NCI-H774 (cell line): Measurements from ENCODE around the gene ZNF532.
A peak's percentile ranks its signal among the peaks of the same experiment; 100 is the strongest.
"Not testable (repeated sequence)": the region's sequence is repeated elsewhere in the genome, so short reads cannot be mapped to it uniquely, and the experiment has no call there.

Experiments used
- DNase-seq: peaks from one replicate; lab custom pipeline; 2025; lab: John Stamatoyannopoulos, UW

Gene ZNF532

DNA sequence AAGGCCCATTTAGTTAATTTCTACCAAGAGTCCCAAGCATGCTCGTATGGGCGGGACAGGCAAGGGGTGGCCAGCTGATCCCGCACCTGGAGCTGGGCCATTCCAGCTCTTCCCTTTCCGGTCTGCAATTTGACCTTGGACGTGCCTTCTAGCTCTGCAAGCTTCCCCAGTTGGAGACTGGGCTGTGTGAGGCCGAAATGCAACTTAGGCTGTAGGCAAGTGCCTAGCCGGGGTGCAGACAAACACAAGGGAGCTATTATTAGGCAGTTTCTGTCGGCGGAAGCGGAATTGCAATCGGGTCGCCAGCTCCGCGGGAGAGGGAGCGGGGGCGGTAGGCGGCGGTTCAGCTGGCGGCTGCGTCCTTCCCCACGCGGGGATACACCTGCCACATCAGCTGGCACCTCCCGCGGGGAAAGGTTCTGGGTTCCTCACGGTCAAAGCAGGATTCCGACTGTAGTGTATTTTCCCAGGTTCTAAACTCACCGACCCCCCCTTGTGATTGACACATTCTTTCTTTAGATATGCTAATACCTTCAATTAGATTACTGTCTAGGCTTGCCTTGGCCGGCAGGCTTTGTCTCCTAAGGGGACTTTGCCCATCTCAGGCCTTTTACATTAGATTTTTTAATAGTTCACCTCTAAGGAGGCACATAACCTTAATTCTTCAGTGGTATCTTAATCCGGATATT, 17.1 kb upstream of the ZNF532 start:
- DNase-seq, result no peak

DNA sequence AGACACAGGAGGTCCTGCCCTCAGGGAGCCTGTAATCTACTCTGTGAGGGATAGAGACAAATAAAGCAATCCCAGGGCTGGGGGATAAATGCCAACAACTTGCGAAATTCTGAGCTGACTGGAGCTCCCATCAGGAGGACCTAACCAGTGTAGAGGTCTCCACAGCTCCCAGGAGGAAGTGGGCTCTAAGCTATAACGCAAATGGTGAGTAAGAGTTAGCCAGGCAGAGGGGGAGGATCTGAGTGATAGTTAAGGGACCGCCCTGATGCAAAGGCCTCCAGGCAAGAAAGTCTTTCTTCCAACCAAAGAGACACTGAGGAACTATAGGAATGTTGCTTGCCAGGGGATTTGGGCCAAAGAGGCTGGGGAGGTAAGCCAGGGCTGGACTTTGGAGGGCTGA, 16.0 kb upstream of the ZNF532 start:
- DNase-seq, result no peak

DNA sequence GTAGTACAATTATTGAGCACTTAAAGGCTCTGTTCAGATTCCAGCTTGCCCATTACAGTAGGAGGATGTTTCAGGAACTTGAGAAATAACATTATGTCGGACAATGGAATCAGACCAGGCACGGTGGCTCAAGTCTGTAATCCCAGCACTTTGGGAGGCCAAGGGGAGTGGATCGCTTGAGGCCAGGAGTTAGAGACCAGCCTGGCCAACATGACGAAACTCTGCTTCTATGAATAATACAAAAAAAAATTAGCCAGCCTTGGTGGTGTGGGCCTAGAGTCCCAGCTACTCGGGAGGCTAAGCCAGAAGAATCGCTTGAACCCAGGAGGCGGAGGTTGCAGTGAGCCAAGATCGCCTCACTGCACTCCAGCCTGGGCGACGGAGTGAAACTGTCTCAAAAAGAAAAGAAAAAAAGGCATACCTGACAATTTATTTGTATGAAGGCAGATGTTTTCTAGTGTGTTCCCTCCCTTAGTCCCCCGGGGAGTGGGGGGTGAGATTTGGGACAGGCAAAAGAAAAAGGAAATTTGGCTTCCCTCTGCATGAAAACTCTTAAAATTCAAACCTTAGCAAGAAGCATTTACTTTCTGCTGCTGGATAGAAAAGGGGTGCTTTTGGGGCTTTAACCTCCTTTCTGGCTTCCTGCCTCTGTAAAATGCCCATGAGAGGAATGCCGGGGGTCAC, 13.7 kb upstream of the ZNF532 start:
- no peak for DNase-seq

DNA sequence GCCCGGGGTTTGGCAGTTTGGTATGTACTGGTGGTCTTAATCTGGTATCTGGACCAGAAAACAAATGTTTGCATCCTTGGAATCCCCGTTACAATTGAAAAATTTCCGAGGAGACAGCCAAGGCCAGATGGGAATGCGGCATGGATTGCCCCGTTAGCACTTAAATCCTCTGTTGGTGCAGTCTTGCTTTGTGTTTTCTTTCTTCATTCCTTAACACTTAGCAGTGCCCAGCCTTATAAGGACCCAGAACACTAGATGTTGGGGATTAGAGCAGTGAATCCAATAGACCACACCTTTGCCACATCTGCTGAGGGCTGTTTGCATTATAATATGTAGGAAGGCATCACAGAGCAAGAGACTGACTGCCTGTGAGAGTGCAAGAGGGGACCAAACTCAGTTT, 12.8 kb upstream of the ZNF532 start:
- DNase-seq, result no peak

DNA sequence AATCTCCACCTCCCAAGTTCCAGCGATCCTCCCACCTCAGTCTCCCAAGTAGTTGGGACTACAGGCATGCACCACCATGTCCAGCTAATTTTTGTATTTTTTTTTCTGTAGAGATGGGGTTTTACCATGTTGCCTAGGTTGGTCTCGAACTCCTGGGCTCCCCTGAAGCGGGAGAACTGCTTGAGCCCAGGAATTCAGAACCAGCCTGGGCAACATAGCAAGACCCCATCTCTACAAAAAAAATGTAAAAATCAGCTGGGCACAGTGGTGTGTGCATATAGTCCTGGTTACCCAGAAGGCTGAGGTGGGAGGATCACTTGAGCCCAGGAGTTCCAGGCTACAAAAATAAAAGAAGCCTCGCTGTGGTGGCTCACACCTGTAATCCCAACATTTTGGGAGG, 12.0 kb upstream of the ZNF532 start:
- DNase-seq, result no peak

DNA sequence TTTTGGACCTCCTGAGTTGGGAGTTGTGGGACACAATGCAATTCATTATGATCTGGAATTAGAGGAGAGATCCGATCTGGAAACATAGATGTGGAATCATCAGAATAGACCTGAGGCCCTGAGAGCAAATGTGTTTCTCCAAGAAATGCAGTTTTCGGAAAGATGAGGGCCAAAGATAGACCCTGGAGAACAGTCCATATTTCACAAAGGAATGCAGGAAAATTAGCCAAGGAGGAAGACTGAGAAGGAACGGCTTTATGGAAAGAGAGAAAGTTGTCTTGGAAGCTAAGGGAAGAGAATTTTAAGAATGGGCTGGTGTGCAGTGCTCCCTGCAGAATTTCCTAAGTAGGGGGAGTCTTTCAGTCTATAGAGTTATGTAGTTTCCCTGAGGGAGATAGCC, 11.1 kb upstream of the ZNF532 start:
- no peak for DNase-seq

DNA sequence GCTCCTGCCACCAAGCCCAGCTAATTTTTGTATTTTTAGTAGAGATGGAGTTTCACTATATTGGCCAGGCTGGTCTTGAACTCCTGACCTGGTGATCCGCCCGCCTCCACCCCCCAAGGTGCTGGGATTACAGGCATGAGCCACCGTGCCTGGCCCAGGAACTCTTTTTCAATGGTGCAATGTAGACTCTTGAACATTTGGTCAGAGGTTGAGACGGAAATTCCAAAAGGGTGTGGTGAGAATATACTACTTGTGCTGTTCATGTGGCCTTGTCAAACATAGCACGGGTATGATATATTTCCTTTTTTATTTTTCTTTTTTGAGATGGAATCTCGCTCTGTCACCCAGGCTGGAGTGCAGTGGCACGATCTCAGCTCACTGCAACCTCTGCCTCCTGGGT, 9.2 kb upstream of the ZNF532 start:
- not testable (repeated sequence) for DNase-seq

DNA sequence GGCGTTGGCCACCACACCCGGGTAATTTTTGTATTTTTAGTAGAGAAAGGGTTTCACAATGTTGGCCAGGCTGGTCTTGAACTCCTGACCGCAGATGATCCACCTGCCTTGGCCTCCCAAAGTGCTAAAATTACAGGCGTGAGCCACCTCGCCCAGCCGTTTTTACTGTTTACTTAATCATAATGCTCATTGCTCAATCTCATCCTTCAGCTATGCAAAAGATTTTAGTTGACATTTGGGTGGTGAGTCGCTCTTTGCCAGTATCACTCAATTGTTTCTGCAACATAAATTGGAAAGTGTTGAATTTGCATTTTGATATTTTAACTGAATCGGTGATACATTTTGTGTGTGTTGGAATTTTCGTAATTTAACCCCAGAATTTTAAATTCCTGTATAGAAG, 7.8 kb upstream of the ZNF532 start:
- DNase-seq, result no peak

DNA sequence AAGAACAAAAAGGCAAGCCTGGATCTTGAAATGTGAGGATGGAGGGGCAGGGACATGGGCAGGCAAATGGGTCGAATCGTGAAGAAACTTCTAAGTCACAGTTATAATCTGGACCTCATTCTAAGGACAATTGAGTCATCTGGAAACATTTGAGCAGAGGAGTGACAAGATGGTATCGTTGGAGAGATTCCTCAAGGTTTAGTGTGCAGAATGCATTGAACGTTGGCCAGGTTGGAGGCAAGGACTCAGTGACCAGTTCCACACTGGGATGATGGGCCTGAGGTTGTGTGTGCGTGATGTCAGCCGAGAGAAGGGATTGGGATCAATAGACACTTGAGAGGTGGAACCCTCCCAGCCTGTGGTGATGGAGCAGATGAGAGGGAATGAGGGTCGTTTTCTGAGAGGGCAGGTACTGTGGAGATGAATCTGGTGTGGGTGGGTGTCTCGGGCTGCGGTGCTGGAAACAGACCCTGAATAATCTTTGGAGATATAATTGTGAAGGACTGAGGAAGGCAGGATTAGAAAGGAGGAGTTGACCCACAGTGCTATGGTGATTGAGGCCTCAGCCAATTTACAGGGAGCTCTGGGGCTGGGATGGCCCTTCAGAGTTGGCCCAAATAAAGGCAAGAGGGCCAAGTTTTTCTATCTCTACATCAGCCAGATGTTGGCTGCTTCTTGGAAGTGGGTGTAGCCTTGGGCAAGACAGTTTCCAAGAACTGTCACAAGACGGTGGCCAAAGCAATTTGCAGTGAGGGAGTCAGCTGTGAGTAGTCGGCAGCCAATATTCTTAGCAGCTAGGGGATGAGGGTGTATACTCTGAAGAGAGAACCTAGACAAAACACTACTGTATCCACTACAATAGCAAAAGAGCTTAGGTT, 5.8 kb upstream of the ZNF532 start:
- no peak for DNase-seq

DNA sequence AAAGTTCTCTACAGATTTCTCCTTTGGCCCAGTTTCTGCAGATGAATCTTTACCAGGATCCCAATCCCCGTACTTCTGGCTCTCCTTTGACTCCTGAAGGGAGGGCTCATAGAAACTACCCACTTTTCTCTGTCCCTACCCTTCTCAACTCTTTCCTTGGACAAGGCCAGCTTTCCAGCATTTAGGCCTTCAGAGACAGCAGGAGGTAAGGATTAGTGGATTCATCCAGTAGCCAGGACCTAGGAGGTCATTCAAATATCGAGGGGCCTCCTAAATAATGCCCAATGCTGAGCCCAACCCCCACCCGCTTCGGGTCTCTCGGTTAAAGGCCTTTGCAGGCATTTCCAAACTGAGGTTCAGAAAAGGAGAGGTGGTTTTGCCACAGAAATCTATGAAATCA, 4.8 kb upstream of the ZNF532 start:
- DNase-seq, result no peak

DNA sequence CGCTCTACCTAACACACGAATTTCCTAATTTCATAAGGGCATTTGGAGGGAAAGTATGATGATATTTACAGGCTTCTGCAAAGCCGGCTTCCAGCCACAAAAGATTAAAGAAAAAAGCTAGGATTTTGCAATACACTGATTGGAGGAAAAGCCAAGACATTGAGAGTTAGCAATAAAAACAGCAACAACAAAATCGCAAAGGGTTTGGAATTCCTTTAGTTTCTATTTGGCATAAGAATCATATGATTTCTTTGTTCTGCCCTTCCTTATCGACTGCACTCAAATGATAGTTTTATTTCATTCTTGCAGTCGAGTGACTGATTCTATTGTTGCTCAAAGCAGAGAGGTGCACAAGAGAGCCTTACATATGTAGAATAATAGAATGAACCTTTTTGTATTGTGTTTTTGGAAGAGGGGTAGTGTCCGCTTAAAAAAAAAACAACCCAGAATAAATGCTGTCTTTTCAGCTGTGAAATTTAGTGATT, 3.9 kb upstream of the ZNF532 start:
- no peak for DNase-seq

DNA sequence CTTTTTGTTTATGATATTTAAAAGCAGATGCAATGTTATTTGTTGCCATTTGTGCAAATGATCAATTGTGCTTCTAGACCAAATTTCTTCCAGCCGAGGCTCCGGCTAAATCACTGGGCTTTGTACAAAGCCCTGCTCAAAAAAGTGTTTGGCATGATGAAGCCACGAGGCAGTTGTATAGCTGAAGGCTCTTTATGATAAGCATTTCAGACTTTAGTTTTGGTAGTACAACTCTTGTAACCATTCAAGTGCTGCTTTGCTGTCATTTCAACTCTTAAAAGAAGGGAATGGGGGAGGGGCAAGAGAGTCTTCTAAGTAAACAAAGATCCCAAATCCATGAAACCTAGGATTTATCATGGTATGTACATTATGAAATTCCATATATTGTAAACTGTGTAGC, 3.3 kb upstream of the ZNF532 start:
- no peak for DNase-seq

DNA sequence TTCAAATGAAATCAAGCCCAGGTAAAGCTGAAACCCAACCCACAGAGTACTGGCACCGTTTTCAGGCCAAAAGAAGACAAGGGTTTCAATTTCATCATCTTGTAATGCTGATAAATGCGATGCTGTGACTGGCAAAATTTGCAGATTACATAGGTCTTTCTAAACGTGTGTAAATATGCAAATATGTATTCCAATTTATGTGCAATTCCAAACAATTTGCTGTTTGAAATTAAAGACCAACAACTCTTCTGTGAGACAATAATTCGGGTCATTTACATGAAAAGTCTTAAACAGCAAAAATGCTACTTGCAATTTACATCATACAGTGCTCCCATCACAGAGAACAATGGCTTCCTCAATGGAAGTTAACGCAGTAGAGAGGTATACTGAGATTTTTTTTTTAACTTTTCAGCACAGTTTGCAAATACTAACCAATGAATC, 2.8 kb upstream of the ZNF532 start:
- DNase-seq, result no peak

DNA sequence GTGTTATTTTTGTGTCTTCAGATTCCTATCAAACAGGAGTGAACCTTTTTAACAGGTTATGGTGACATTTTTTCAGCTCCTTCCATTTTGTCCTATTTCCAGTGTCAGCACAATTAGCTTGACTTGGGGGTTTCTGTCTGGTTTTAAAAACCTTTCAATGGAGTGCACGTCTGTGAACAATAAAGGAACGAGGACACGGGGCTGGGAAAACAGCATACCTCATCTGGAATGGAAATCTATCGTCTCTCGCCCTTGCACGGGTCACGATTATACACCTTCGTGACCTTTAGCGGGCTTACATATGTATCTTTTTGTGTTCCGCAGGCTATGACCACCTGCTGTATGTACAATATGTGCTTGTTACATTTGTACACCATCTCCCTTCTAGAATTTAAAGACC, 2.3 kb upstream of the ZNF532 start:
- no peak for DNase-seq

DNA sequence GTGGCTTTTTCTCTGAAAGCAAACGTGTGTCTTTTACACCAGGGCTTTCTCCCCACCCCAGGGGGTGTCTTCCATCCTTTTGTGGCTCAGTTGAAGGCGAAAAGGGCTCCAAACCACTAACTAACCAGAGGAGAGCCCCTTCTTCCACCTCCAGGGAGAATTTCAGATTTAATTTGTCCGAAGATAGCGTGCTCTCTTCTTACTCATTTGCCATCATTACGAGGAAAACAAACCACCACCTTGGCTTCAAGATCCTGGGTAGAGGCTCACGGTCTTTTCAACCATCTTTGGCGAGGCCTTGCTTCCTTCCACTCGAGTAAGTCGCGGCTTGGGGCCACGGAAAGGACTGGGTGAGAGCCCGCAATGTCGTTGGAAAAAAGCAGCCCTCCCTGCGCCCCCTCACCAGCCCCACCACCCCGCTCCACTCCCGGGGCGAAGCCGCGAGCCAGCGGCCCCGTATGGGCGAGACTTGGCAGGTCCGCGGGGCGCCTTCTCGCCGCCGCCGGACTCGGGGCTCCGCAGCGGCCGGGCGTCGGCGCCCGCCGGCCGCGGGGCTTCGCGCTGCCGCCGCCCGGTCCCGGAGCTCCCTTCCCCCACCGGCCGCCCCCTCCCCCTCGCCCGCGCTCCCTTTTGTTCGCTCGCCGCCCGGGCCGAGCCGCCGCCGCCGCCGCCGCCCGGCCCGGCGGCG, 1.7 kb upstream of the ZNF532 start:
- peak; percentile 44 for DNase-seq

DNA sequence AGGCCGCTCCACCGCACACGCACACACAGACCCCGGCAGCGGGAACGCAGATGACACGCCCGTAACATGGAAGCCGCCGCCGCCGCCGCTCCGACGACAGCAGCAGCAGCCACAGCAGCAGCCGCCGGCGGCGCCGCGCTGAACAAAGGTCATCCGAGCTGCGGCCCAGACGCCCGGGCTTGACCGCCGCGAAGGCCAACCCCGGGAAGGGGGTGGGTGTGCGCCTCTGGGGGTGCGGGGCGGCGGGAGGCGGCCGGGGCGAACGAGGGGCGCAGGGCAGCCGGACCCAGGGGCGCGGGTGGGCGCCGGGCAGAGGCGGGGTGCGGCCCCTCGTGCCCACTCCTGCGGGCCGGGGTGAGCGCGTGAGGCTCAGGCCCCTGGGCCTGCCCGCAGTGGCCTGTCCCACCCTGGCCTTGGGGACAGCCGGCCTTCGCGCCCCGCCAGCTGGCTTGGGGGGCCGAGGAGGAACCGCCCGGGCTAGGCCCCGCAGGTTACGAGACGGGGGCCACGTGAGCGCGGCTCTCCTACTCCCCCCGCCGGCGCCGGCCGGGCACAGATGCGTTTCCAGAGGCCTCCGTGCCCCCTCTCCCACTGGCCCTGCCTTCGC, 1.0 kb upstream of the ZNF532 start:
- no peak for DNase-seq

DNA sequence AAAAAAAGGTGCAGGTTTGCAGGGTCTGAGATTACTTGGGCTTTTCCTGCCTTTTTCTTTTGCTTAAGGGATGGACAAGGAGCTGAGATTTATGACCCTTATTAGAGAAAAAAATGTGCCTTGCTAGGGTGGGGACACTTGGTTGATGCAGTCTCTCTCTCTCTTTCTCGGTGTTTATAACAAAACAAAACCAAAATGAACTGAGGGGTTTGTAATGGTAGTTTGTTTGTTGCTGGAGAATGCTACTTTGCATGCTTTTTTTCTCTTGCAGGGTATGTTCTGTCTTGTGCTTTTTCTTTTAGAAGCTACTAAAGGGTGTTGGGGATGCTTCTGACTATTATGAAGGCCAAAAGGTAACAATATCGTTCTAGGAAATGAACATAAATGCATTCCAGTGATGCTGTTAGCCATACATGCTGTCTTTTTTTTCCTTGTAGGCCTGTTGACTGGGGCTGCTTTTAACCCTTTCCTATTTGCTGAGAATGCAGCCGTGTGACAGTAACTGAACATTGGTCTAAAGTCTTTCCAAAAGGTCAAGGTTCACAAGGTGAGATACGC, 435 bp downstream of the ZNF532 start:
- no peak for DNase-seq

DNA sequence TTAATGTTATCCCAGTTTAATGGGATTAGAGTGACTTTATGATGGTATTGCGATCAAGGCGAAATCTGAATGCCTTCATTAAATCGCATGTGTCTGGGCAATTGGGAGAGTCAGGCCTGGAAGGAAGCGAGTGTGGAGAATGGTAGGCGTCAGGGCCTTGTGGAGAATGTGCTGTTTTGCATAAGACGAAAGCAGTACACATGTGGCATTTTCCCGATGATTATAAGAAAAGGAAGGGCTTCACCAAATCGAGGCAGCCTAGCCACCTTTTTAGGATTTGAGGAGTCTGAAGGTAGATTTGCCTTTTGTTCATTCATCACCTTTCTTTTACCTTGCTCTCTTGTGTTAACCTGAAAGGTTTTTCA, 1.0 kb downstream of the ZNF532 start:
- no peak for DNase-seq

DNA sequence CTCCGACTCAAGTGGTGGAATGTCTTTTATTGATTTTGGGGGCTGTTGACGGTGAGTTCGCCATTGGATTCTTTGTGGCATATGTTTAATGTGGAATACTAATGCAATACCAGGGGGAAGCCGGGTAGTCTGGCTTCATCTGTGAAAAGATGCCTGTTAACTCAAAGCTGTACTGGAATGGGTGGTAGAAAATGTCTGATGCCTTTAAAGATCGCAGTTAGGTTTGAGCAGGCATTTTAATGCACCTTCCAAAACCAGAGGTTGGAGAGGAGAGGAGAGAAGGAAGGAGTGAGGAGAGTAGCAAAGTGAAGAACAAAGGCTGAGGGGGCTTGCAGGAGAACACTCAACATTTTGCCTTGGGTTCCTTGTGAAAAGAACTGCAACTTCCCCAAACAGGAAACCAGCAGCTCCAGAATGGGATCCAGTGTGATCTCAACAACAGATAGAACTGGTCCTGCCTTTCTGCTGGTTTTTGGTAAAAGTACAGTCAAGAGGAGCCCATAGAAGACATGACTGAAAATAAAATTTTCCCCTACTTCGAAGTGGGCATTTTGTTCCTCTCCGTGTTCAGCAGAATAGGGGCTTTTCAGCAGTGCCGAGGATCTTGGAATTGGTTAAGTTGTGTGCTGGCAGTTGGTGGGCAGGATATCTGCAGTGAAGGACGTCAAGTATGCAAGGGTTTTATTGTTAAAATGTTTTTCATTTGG, 1.5 kb downstream of the ZNF532 start:
- DNase-seq, result no peak

DNA sequence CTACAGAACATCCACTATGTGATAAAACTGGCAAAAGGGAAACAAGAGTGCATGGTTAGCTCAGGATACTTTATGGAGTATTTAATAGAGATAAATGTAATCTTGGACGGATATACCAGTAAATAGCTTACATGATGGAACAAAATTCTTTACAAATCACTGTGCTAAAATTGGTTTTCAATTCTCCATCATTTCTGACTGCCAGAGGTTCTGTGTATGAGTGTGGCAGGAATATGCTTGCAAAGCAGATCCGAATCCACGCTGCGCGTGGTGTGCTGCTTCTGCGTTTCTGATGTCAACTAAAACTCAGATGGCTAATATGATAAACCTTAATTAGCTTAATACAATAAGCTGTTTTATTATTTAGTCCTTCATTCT, 2.1 kb downstream of the ZNF532 start:
- no peak for DNase-seq
